Mammary epithelial cell (primary cell): Measurements from ENCODE around the gene DNAJC15.

Experiments
- CTCF ChIP-seq, 2 donors: IDR thresholded peaks in 1 of 2; conservative IDR thresholded peaks in 1 of 2; 2 replicates each; pipeline ENCODE4 v1.5.1; 2011 to 2012; ENCODE audit warnings: inconsistent platforms in 2 of 2, low read length in 2 of 2, mild to moderate bottlenecking in 2 of 2, control low read depth in 1 of 2, low read depth in 1 of 2; ENCODE audit not compliant: insufficient read depth in 1 of 2; ENCODE audit errors: extremely low read depth in 1 of 2
- EZH2 ChIP-seq: IDR thresholded peaks from 2 replicates; pipeline ENCODE4 v1.6.1; 2012; ENCODE audit warnings: low read length, inconsistent platforms, borderline replicate concordance

GRCh38 chr13:43143591-43143990 is 120.2 kb downstream of the DNAJC15 start:
- no peak for TF ChIP-seq CTCF (conservative IDR thresholded peaks at IDR 0.05 in 1 of 2, IDR thresholded peaks at IDR 0.05 in 1 of 2; ENCODE audit: extremely low read depth in 1 of 2, insufficient read depth in 1 of 2, low read depth in 1 of 2, low read length in 2 of 2)
- TF ChIP-seq EZH2, result no peak
